KMS-11 (cell line): ENCODE data around the gene ZNF800.

Experiments
- H2AFZ ChIP-seq: fragments of 200-600 bp; sonication (generic); 2 replicates; pipeline ENCODE4 v1.6.1; 2016; ENCODE audit warnings: antibody characterized with exemption, mixed run types, low read depth
- H3K27ac ChIP-seq: fragments of 200-600 bp; sonication (generic); 2 replicates; pipeline ENCODE4 v1.6.1; 2016; ENCODE audit warnings: mild to moderate bottlenecking, mixed run types
- H3K27me3 ChIP-seq: fragments of 200-600 bp; sonication (generic); 2 replicates; pipeline ENCODE4 v1.6.1; 2017; ENCODE audit warnings: mild to moderate bottlenecking, low read depth, mixed run types, moderate library complexity; ENCODE audit not compliant: insufficient read depth
- H3K36me3 ChIP-seq: fragments of 200-600 bp; sonication (generic); 2 replicates; pipeline ENCODE4 v1.6.1; 2017; ENCODE audit warnings: mild to moderate bottlenecking, mixed run types; ENCODE audit not compliant: insufficient read depth
- H3K4me1 ChIP-seq: fragments of 200-600 bp; sonication (generic); 2 replicates; pipeline ENCODE4 v1.6.1; 2016; ENCODE audit warnings: mild to moderate bottlenecking, low read depth, mixed run types; ENCODE audit not compliant: poor library complexity, severe bottlenecking
- H3K4me2 ChIP-seq: fragments of 200-600 bp; sonication (generic); 2 replicates; pipeline ENCODE4 v1.7.0; 2016; ENCODE audit warnings: mild to moderate bottlenecking, mixed run types
- H3K4me3 ChIP-seq: fragments of 200-600 bp; sonication (generic); IDR thresholded peaks from 2 replicates; pipeline ENCODE4 v1.6.1; 2017; ENCODE audit warnings: low read depth, low read length, mixed read lengths; ENCODE audit not compliant: insufficient read depth
- H3K79me2 ChIP-seq: fragments of 200-600 bp; sonication (generic); 2 replicates; pipeline ENCODE4 v1.6.1; 2016; ENCODE audit warnings: low read depth, mixed run types; ENCODE audit not compliant: insufficient read depth
- H3K9ac ChIP-seq: fragments of 200-600 bp; sonication (generic); 2 replicates; pipeline ENCODE4 v1.6.1; 2016; ENCODE audit warnings: mild to moderate bottlenecking, mixed run types
- H4K20me1 ChIP-seq: fragments of 200-600 bp; sonication (generic); 2 replicates; pipeline ENCODE4 v1.6.1; 2016; ENCODE audit warnings: mild to moderate bottlenecking, mixed run types; ENCODE audit not compliant: insufficient read depth
- TF ChIP-seq, protein P1 (sequence below): fragments of 200-600 bp; sonication (generic); conservative IDR thresholded peaks from 2 replicates; pipeline ENCODE4 v1.6.1; 2017; ENCODE audit warnings: low read depth, mild to moderate bottlenecking, antibody characterized with exemption, low read length, moderate library complexity, mixed read lengths

The ZNF800 gene

GRCh38 chr7:127322832-127323493 is 69.5 kb downstream of the ZNF800 start:
- no peaks in the 10 kb centered on the region for H3K27me3 ChIP-seq
- no peaks in the 10 kb centered on the region for H3K36me3 ChIP-seq
- no peak overlapping the region for H3K4me2 ChIP-seq
- H3K4me3 ChIP-seq: no peak overlapping the region
- H4K20me1 ChIP-seq: no peaks in the 10 kb centered on the region
- H3K4me1 ChIP-seq: no peaks in the 10 kb centered on the region
- TF ChIP-seq, protein P1, sequence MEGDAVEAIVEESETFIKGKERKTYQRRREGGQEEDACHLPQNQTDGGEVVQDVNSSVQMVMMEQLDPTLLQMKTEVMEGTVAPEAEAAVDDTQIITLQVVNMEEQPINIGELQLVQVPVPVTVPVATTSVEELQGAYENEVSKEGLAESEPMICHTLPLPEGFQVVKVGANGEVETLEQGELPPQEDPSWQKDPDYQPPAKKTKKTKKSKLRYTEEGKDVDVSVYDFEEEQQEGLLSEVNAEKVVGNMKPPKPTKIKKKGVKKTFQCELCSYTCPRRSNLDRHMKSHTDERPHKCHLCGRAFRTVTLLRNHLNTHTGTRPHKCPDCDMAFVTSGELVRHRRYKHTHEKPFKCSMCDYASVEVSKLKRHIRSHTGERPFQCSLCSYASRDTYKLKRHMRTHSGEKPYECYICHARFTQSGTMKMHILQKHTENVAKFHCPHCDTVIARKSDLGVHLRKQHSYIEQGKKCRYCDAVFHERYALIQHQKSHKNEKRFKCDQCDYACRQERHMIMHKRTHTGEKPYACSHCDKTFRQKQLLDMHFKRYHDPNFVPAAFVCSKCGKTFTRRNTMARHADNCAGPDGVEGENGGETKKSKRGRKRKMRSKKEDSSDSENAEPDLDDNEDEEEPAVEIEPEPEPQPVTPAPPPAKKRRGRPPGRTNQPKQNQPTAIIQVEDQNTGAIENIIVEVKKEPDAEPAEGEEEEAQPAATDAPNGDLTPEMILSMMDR: no peak
- H3K79me2 ChIP-seq: no peaks in the 10 kb centered on the region
- no peak overlapping the region for H3K27ac ChIP-seq
- no peak overlapping the region for H2AFZ ChIP-seq
- no peak overlapping the region for H3K9ac ChIP-seq

DNA sequence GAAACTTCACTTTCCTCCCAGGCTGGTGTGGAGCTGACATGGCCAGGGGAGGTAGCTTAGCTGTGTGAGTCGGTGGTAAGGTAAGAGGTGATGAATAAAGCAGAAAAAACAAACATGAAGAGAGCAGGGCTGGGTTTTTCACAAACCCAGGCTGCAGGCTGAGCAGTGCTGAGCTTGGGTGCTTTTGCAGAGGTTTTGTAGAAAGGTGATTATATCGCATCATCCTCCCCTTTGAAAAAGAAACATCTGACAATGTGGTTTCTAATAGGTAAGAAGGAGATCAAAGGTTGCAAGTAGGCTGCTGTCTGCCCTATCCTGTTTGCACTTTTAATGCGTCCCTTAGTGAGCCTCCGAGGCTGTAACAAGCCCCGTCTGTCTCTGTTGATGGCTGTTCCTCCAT is 70.2 kb downstream of the ZNF800 start:
- Histone ChIP-seq H3K36me3 (no peaks in the 10 kb centered on the region), H3K79me2 (no peaks in the 10 kb centered on the region), H3K4me2 (no peak overlapping the region), H4K20me1 (no peaks in the 10 kb centered on the region), H3K27me3 (no peaks in the 10 kb centered on the region), H3K4me3 (no peak overlapping the region), H2AFZ (no peak overlapping the region), H3K27ac (no peak overlapping the region), H3K9ac (no peak overlapping the region), H3K4me1 (no peaks in the 10 kb centered on the region)
- TF ChIP-seq, protein P1: no peak

DNA sequence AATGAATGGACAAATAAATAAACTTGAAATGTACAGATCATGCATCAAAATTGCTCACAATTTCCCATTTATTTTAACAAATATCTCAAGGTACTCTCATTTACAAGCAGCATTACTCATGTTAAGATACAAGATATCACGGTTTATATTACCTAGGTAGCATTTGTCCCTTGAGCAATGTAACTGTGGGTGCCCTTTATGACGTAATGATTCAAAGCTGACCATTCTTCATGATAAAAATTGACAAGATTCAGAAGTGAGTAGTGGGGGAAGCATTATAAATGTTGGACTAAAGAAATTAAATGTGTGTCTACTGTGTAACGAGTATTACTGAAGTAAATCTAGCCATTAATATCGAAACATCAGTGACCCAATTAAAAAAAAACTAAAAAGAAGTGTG is 71.5 kb downstream of the ZNF800 start:
- Histone ChIP-seq H3K4me2 (no peak overlapping the region), H3K4me1 (no peaks in the 10 kb centered on the region), H4K20me1 (no peaks in the 10 kb centered on the region), H2AFZ (no peak overlapping the region), H3K27ac (no peak overlapping the region), H3K27me3 (no peaks in the 10 kb centered on the region), H3K9ac (no peak overlapping the region), H3K36me3 (no peaks in the 10 kb centered on the region), H3K79me2 (no peaks in the 10 kb centered on the region), H3K4me3 (no peak overlapping the region)
- TF ChIP-seq, protein P1: no peak
